Ishikawa (cell line): Measurements from ENCODE around the gene SMARCE1.

ENCODE experiments used
- CEBPB ChIP-seq: IDR thresholded peaks from 2 replicates; pipeline ENCODE4 v1.6.1; 2012
- CREB1 ChIP-seq: IDR thresholded peaks from 2 replicates; pipeline ENCODE4 v1.6.1; 2012; ENCODE audit warnings: low read depth
- EGR1 ChIP-seq: IDR thresholded peaks from 2 replicates; pipeline ENCODE4 v1.6.1; 2012
- EP300 ChIP-seq: IDR thresholded peaks from 2 replicates; pipeline ENCODE4 v1.6.1; 2012; ENCODE audit warnings: borderline replicate concordance
- FOXM1 ChIP-seq: IDR thresholded peaks from 2 replicates; pipeline ENCODE4 v1.6.1; 2012; ENCODE audit warnings: low read depth, borderline replicate concordance
- MAX ChIP-seq: IDR thresholded peaks from 2 replicates; pipeline ENCODE4 v1.6.1; 2012
- NFIC ChIP-seq: IDR thresholded peaks from 2 replicates; pipeline ENCODE4 v1.6.1; 2012
- RAD21 ChIP-seq: IDR thresholded peaks from 2 replicates; pipeline ENCODE4 v1.6.1; 2012; ENCODE audit warnings: low read depth
- REST ChIP-seq: IDR thresholded peaks from 2 replicates; pipeline ENCODE4 v1.6.1; 2012; ENCODE audit warnings: low read depth, mild to moderate bottlenecking
- TAF1 ChIP-seq: IDR thresholded peaks from 2 replicates; pipeline ENCODE4 v1.6.1; 2012; ENCODE audit warnings: low read depth, mild to moderate bottlenecking
- TCF12 ChIP-seq: IDR thresholded peaks from 2 replicates; pipeline ENCODE4 v1.6.1; 2012; ENCODE audit warnings: low read depth
- TEAD4 ChIP-seq: IDR thresholded peaks from 2 replicates; pipeline ENCODE4 v1.6.1; 2012
- USF1 ChIP-seq: IDR thresholded peaks from 2 replicates; pipeline ENCODE4 v1.6.1; 2012
- YY1 ChIP-seq: IDR thresholded peaks from 2 replicates; pipeline ENCODE4 v1.6.1; 2012; ENCODE audit warnings: low read depth
- ZBTB7A ChIP-seq: IDR thresholded peaks from 2 replicates; pipeline ENCODE4 v1.6.1; 2012; ENCODE audit warnings: low read depth

Gene SMARCE1

GRCh38 chr17:40625311-40625710, 22.3 kb downstream of the SMARCE1 start:
- TF ChIP-seq RAD21 (no peak), USF1 (no peak), EP300 (no peak), YY1 (no peak), TCF12 (no peak), NFIC (no peak), FOXM1 (no peak), REST (no peak), CREB1 (no peak), TAF1 (no peak), TEAD4 (no peak), MAX (no peak), ZBTB7A (no peak), CEBPB (no peak), EGR1 (no peak)

GRCh38 chr17:40623419-40624210, 24.0 kb downstream of the SMARCE1 start:
- TF ChIP-seq ZBTB7A = no peak

- TF ChIP-seq RAD21 (no peak), CREB1 (no peak), EGR1 (no peak), CEBPB (no peak), NFIC (no peak), REST (no peak), FOXM1 (no peak), USF1 (no peak), TAF1 (no peak), YY1 (no peak), TEAD4 (no peak), MAX (no peak), ZBTB7A (no peak), EP300 (no peak), TCF12 (no peak)
Measured at GRCh38 chr17:40622509-40622928, 25.1 kb downstream of the SMARCE1 start.

- no peak for TF ChIP-seq EGR1
- no peak for TF ChIP-seq NFIC
- TF ChIP-seq USF1 = no peak
- TF ChIP-seq RAD21 = no peak
- TF ChIP-seq ZBTB7A = no peak
- no peak for TF ChIP-seq TEAD4
- TF ChIP-seq EP300 = no peak
- no peak for TF ChIP-seq REST
- no peak for TF ChIP-seq TAF1
- no peak for TF ChIP-seq YY1
- TF ChIP-seq MAX = no peak
Measured at GRCh38 chr17:40621578-40621977, 26.0 kb downstream of the SMARCE1 start.
